Mucosa of rectum (tissue), 2 donors: ENCODE results near the gene RPL6.
"Not testable (repeated sequence)": the region's sequence is repeated elsewhere in the genome, so short reads cannot be mapped to it uniquely, and the experiment has no call there.

Source experiments
- H3K27ac ChIP-seq, 2 donors: one replicate each; pipeline ENCODE4 v1.7.0; 2013; ENCODE audit warnings: inconsistent platforms in 2 of 2, low read depth in 2 of 2, low read length in 2 of 2
- H3K27me3 ChIP-seq, 2 donors: one replicate each; pipeline ENCODE4 v1.7.0; 2013; ENCODE audit warnings: low read length in 2 of 2; ENCODE audit not compliant: control insufficient read depth in 2 of 2, insufficient read depth in 2 of 2
- H3K36me3 ChIP-seq, 2 donors: one replicate each; pipeline ENCODE4 v1.7.0; 2013; ENCODE audit warnings: low read length in 2 of 2; ENCODE audit not compliant: control insufficient read depth in 2 of 2, insufficient read depth in 2 of 2
- H3K4me1 ChIP-seq, 2 donors: one replicate each; pipeline ENCODE4 v1.7.0; 2013; ENCODE audit warnings: low read length in 2 of 2, mild to moderate bottlenecking in 1 of 2; ENCODE audit not compliant: control insufficient read depth in 2 of 2, insufficient read depth in 2 of 2
- H3K4me3 ChIP-seq, 2 donors: one replicate each; pipeline ENCODE4 v1.7.0; 2013; ENCODE audit warnings: low read length in 2 of 2
- H3K9ac ChIP-seq, 2 donors: one replicate each; pipeline ENCODE4 v1.7.0; 2013; ENCODE audit warnings: low read length in 2 of 2, low read depth in 1 of 2, mild to moderate bottlenecking in 1 of 2
- H3K9me3 ChIP-seq, 2 donors: one replicate each; pipeline ENCODE4 v1.7.0; 2013; ENCODE audit warnings: low read length in 2 of 2; ENCODE audit not compliant: control insufficient read depth in 2 of 2
- donor health status: healthy.
- donor health status: Normal muscosa, but diverticular disease.

RPL6 gene

GRCh38 chr12:112407683-112408082 lies 1.7 kb downstream of the RPL6 start:
- Histone ChIP-seq H3K4me1 (peaks cover 4 to 13% of the 10 kb centered on the region in 2 donors), H3K4me3 (peak overlapping the region in 1 of 2 donors; percentile 99), H3K9ac (peak overlapping the region in 1 of 2 donors; percentile 31), H3K36me3 (peaks cover 32 to 38% of the 10 kb centered on the region in 2 donors)
- not testable (repeated sequence) for H3K27me3 ChIP-seq, H3K9me3 ChIP-seq, H3K27ac ChIP-seq

- H3K36me3 ChIP-seq: peaks cover 32 to 38% of the 10 kb centered on the region in 2 donors
- H3K4me3 ChIP-seq: no peak overlapping the region
- H3K27me3 ChIP-seq: no peaks in the 10 kb centered on the region
- peaks cover 4 to 13% of the 10 kb centered on the region in 2 donors for H3K4me1 ChIP-seq
- H3K9ac ChIP-seq: no peak overlapping the region
- H3K27ac ChIP-seq: no peak overlapping the region
- H3K9me3 ChIP-seq: no peaks in the 10 kb centered on the region
Observed at GRCh38 chr12:112406519-112407488, 2.6 kb downstream of the RPL6 start.

- H3K9ac ChIP-seq: no peak overlapping the region
- H3K27me3 ChIP-seq: no peaks in the 10 kb centered on the region
- no peak overlapping the region for H3K27ac ChIP-seq
- H3K4me1 ChIP-seq: peaks cover 0 to under 1% of the 10 kb centered on the region in 2 donors
- H3K36me3 ChIP-seq: peaks cover 24 to 27% of the 10 kb centered on the region in 2 donors
- no peak overlapping the region for H3K4me3 ChIP-seq
- no peaks in the 10 kb centered on the region for H3K9me3 ChIP-seq
Observed at GRCh38 chr12:112401903-112402498, 7.4 kb downstream of the RPL6 start.

- no peak overlapping the region for H3K27ac ChIP-seq
- H3K36me3 ChIP-seq: peaks cover 16 to 18% of the 10 kb centered on the region in 2 donors
- H3K9ac ChIP-seq: no peak overlapping the region
- H3K4me1 ChIP-seq: no peaks in the 10 kb centered on the region
- no peaks in the 10 kb centered on the region for H3K27me3 ChIP-seq
- no peak overlapping the region for H3K4me3 ChIP-seq
- no peaks in the 10 kb centered on the region for H3K9me3 ChIP-seq
Observed at GRCh38 chr12:112401054-112401453, 8.4 kb downstream of the RPL6 start.

- Histone ChIP-seq H3K36me3 (no peaks in the 10 kb centered on the region), H3K9me3 (no peaks in the 10 kb centered on the region), H3K27me3 (no peaks in the 10 kb centered on the region), H3K9ac (no peak overlapping the region), H3K4me3 (no peak overlapping the region), H3K4me1 (no peaks in the 10 kb centered on the region), H3K27ac (no peak overlapping the region)
Observed at GRCh38 chr12:112393328-112393727, 16.1 kb downstream of the RPL6 start.

- H3K4me1 ChIP-seq, H3K9ac ChIP-seq, H3K9me3 ChIP-seq, H3K4me3 ChIP-seq, H3K27ac ChIP-seq, H3K36me3 ChIP-seq, H3K27me3 ChIP-seq: not testable (repeated sequence)
Observed at GRCh38 chr12:112389922-112390654, 19.3 kb downstream of the RPL6 start.

GRCh38 chr12:112389228-112389627 lies 20.2 kb downstream of the RPL6 start:
- Histone ChIP-seq H3K9ac (no peak overlapping the region), H3K4me1 (no peaks in the 10 kb centered on the region), H3K4me3 (no peak overlapping the region)

GRCh38 chr12:112386726-112387125 lies 22.7 kb downstream of the RPL6 start:
- Histone ChIP-seq H3K4me3 (no peak overlapping the region), H3K27me3 (no peaks in the 10 kb centered on the region), H3K36me3 (no peaks in the 10 kb centered on the region), H3K9ac (no peak overlapping the region), H3K27ac (no peak overlapping the region), H3K9me3 (no peaks in the 10 kb centered on the region), H3K4me1 (peaks cover 0 to 4% of the 10 kb centered on the region in 2 donors)

More at GRCh38 chr12:112389228-112389627, 20.2 kb downstream of the RPL6 start:
- no peak overlapping the region for H3K27ac ChIP-seq
- no peaks in the 10 kb centered on the region for H3K36me3 ChIP-seq
- H3K27me3 ChIP-seq: no peaks in the 10 kb centered on the region
- H3K9me3 ChIP-seq: no peaks in the 10 kb centered on the region

GRCh38 chr12:112382866-112383265 lies 26.5 kb downstream of the RPL6 start:
- Histone ChIP-seq H3K4me3 (peak overlapping the region; percentile 79 to 83), H3K9me3 (no peaks in the 10 kb centered on the region), H3K36me3 (no peaks in the 10 kb centered on the region), H3K9ac (peak overlapping the region; percentile 74 to 86), H3K27ac (peak overlapping the region in 1 of 2 donors; percentile 70), H3K27me3 (no peaks in the 10 kb centered on the region), H3K4me1 (peaks cover 12 to 17% of the 10 kb centered on the region in 2 donors)
